Right forelimb (tissue), 1 donor: ENCODE data around the gene RPL7A.

Source experiments
- DNase-seq: peaks from one replicate; pipeline ENCODE4 v3.0.0-alpha.2; 2018

Gene RPL7A

GRCh38 chr9:133349965-133350616, 2.1 kb downstream of the RPL7A start:
- DNase-seq, result no peak

GRCh38 chr9:133351526-133351907, 3.5 kb downstream of the RPL7A start:
- no peak for DNase-seq

- DNase-seq, result no peak
These were observed 4.1 kb downstream of the RPL7A start for GRCh38 chr9:133351908-133352634.

GRCh38 chr9:133352635-133353340, 4.8 kb downstream of the RPL7A start:
- DNase-seq, result no peak

GRCh38 chr9:133353548-133353947, 5.5 kb downstream of the RPL7A start:
- DNase-seq, result no peak

GRCh38 chr9:133354766-133355165, 6.7 kb downstream of the RPL7A start:
- DNase-seq, result no peak

GRCh38 chr9:133355881-133356357, 7.9 kb downstream of the RPL7A start:
- no peak for DNase-seq

- DNase-seq, result peak; percentile 90
These were observed 8.5 kb downstream of the RPL7A start, which contains the start of the genes SURF1 and SURF2 for GRCh38 chr9:133356391-133357091. SURF1 (minus strand) TSS chr9:133356487; CDS start chr9:133356453, 34 bp downstream. SURF2 (plus strand) TSS chr9:133356550; CDS start chr9:133356593, 43 bp downstream.

- no peak for DNase-seq
These were observed 9.6 kb downstream of the RPL7A start for GRCh38 chr9:133357656-133358055.

- DNase-seq, result no peak
These were observed 11.6 kb downstream of the RPL7A start for GRCh38 chr9:133359399-133360175.

- DNase-seq, result no peak
These were observed 12.7 kb downstream of the RPL7A start for GRCh38 chr9:133360400-133361393.

- DNase-seq, result no peak
These were observed 13.6 kb downstream of the RPL7A start for GRCh38 chr9:133361507-133362092.

- no peak for DNase-seq
These were observed 14.5 kb downstream of the RPL7A start for GRCh38 chr9:133362359-133363044.

- no peak for DNase-seq
These were observed 18.4 kb downstream of the RPL7A start for GRCh38 chr9:133366435-133366834.

GRCh38 chr9:133367221-133367620, 19.2 kb downstream of the RPL7A start:
- no peak for DNase-seq

- DNase-seq, result no peak
These were observed 19.8 kb downstream of the RPL7A start for GRCh38 chr9:133367778-133368177.

GRCh38 chr9:133368249-133368881, 20.3 kb downstream of the RPL7A start:
- DNase-seq, result no peak

GRCh38 chr9:133369422-133369821, 21.4 kb downstream of the RPL7A start:
- DNase-seq, result no peak

- DNase-seq, result no peak
These were observed 21.9 kb downstream of the RPL7A start for GRCh38 chr9:133369933-133370332.
